Measurements from ENCODE around the gene TJAP1. TPM values are rescaled to one million over a fixed set of nuclear protein-coding genes. Genes with fewer than 3 reads are reported as not detected.

TJAP1 gene
- total and polyA plus RNA-seq, 12 donors = 17.6 to 77.5 (median 33.0) TPM

GRCh38 chr6:43467752-43468151, 9.6 kb upstream of the TJAP1 start:
- no peaks in the 10 kb centered on the region for H3K36me3 ChIP-seq (replicated peaks in 1 of 2)
- intact Hi-C loops (cut with DNase I) = no loop called here
- H3K9me3 ChIP-seq (replicated peaks in 1 of 3) = no peaks in the 10 kb centered on the region
- TF ChIP-seq POLR2A (IDR thresholded peaks at IDR 0.05) = no peak
- TF ChIP-seq CTCF (IDR thresholded peaks at IDR 0.05) = no peak
- no peak overlapping the region for H3K27ac ChIP-seq
- WGBS, 4 donors = 76 to 89% (median 82%) methylated on average over 4 of the region's 4 CpGs
- no peak for DNase-seq
- H3K27me3 ChIP-seq = peaks cover 9% of the 10 kb centered on the region
- H3K4me3 ChIP-seq = no peak overlapping the region
- no peaks in the 10 kb centered on the region for H3K4me1 ChIP-seq (replicated peaks in 1 of 2)

- H3K36me3 ChIP-seq (replicated peaks in 1 of 2) = no peaks in the 10 kb centered on the region
- no peaks in the 10 kb centered on the region for H3K9me3 ChIP-seq (replicated peaks in 1 of 3)
- no peak overlapping the region for H3K27ac ChIP-seq
- intact Hi-C loops (cut with DNase I) = no loop called here
- H3K4me3 ChIP-seq = no peak overlapping the region
- TF ChIP-seq POLR2A (IDR thresholded peaks at IDR 0.05) = no peak
- no peak for TF ChIP-seq CTCF (IDR thresholded peaks at IDR 0.05)
- H3K27me3 ChIP-seq = peaks cover 7% of the 10 kb centered on the region
- no peaks in the 10 kb centered on the region for H3K4me1 ChIP-seq (replicated peaks in 1 of 2)
- WGBS, 4 donors = 80 to 84% (median 81%) methylated on average over 3 to 4 of the region's 4 CpGs
- no peak for DNase-seq
Observed at GRCh38 chr6:43468240-43468639, 9.1 kb upstream of the TJAP1 start.

GRCh38 chr6:43468748-43469681, 8.4 kb upstream of the TJAP1 start:
- TF ChIP-seq POLR2A (IDR thresholded peaks at IDR 0.05) = no peak
- no peak for TF ChIP-seq CTCF (IDR thresholded peaks at IDR 0.05)
- H3K4me3 ChIP-seq = no peak overlapping the region
- no peaks in the 10 kb centered on the region for H3K4me1 ChIP-seq (replicated peaks in 1 of 2)
- intact Hi-C loops (cut with DNase I) = no loop called here
- no peaks in the 10 kb centered on the region for H3K36me3 ChIP-seq (replicated peaks in 1 of 2)
- WGBS, 4 donors = 72 to 80% (median 77%) methylated on average over 11 to 13 of the region's 13 CpGs
- H3K27ac ChIP-seq = no peak overlapping the region
- H3K9me3 ChIP-seq (replicated peaks in 1 of 3) = no peaks in the 10 kb centered on the region
- no peak for DNase-seq
- H3K27me3 ChIP-seq = no peaks in the 10 kb centered on the region

GRCh38 chr6:43469947-43470346, 7.4 kb upstream of the TJAP1 start:
- H3K4me3 ChIP-seq = no peak overlapping the region
- DNase-seq = no peak
- TF ChIP-seq CTCF (IDR thresholded peaks at IDR 0.05) = no peak
- no peaks in the 10 kb centered on the region for H3K27me3 ChIP-seq
- no peaks in the 10 kb centered on the region for H3K4me1 ChIP-seq (replicated peaks in 1 of 2)
- H3K9me3 ChIP-seq (replicated peaks in 1 of 3) = no peaks in the 10 kb centered on the region
- no peak overlapping the region for H3K27ac ChIP-seq
- intact Hi-C loops (cut with DNase I) = no loop called here
- no peaks in the 10 kb centered on the region for H3K36me3 ChIP-seq (replicated peaks in 1 of 2)
- WGBS, 4 donors = 73 to 90% (median 87%) methylated on average over 5 to 7 of the region's 7 CpGs

Data from adrenal gland (tissue), 12 donors.